AG04450 (cell line): Measurements from ENCODE around the gene UQCC3. TPM values are rescaled to one million over a fixed set of nuclear protein-coding genes. Genes with fewer than 3 reads are reported as not detected.
A peak's percentile ranks its signal among the peaks of the same experiment; 100 is the strongest.

Source experiments
- CTCF ChIA-PET: fragments of 300-600, 350-600 bp; formaldehyde crosslinking; extraction: SDS; loops from one replicate; lab custom pipeline; 2022; ENCODE audit warnings: antibody characterized with exemption, inconsistent platforms; lab: Charles Lee
- POLR2A ChIA-PET: fragments of 350-600 bp; formaldehyde crosslinking; extraction: SDS; loops from one replicate; lab custom pipeline; 2021; ENCODE audit warnings: antibody characterized with exemption, inconsistent platforms; lab: Yijun Ruan, JAX
- DNase-seq: peaks from one replicate; pipeline ENCODE4 v3.0.0-alpha.2; 2011; ENCODE audit warnings: low read depth, low spot score
- H3K27ac ChIP-seq: one replicate; pipeline ENCODE4 v1.5.1; 2012; ENCODE audit warnings: low read depth, low read length, control low read depth
- H3K27me3 ChIP-seq: one replicate; pipeline ENCODE4 v1.6.0; 2012; ENCODE audit warnings: low read length; ENCODE audit not compliant: control insufficient read depth, insufficient read depth
- H3K4me3 ChIP-seq: 2 replicates; pipeline ENCODE4 v1.5.1; 2011; ENCODE audit warnings: mild to moderate bottlenecking, low read depth, low read length, control low read depth
- H3K9me3 ChIP-seq: 2 replicates; pipeline ENCODE4 v1.5.1; 2012; ENCODE audit warnings: low read length; ENCODE audit not compliant: control insufficient read depth, insufficient read depth
- CTCF ChIP-seq: IDR thresholded peaks from 2 replicates; pipeline ENCODE4 v1.5.1; 2011; ENCODE audit warnings: low read depth, low read length, control low read depth, inconsistent platforms
- polyA plus RNA-seq: library from polyadenylated mRNA; depleted of rRNA; stranded (reverse); fragments of >200 nt; gene quantifications from 2 replicates; pipeline ENCODE4 v1.2.3, GENCODE V29; 2011; rRNA removed
- small RNA-seq: library from RNA; depleted of rRNA; stranded (forward); fragments of <200 nt; gene quantifications from one replicate; pipeline ENCODE3, GENCODE V24; 2012; ENCODE audit warnings: low read depth; ENCODE audit not compliant: insufficient read length

UQCC3 gene
- polyA plus RNA-seq, 1 experiment: 6.2 TPM

DNA sequence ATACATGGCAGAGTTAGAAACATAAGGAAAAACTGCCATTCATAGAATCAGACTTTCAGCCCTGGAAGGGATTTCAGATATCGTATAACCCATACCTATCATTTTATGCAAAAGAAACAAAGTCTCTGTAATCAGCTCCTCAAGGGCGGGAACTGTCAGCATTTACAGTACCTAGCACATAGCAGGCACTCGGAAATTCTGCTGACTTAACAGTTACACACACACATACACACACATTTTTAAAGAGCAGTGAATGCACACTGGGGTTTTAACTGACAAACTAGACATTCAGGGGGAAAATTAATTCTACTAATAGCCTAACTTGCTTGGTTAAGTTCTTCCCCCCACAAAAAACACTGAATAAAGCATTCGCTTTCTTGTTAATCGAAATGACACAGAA, 44.7 kb downstream of the UQCC3 start:
- Histone ChIP-seq H3K4me3 (no peak overlapping the region), H3K27me3 (no peaks in the 10 kb centered on the region), H3K27ac (peak overlapping the region; percentile 11), H3K9me3 (no peaks in the 10 kb centered on the region; the same call in 1 of the 2 replicates)
- POLR2A ChIA-PET: no interaction called here
- TF ChIP-seq CTCF: no peak
- DNase-seq: no peak
- CTCF ChIA-PET: interaction anchor here (1.9 to 2.1 kb wide), 2 partner anchors 35 to 70 kb away, joined by 5 to 6 read pairs; no protein-coding TSS in a partner anchor

GRCh38 chr11:62716816-62717215, 45.3 kb downstream of the UQCC3 start:
- TF ChIP-seq CTCF: no peak
- CTCF ChIA-PET: interaction anchor here (1.9 to 2.1 kb wide), 2 partner anchors 36 to 70 kb away, joined by 5 to 6 read pairs; no protein-coding TSS in a partner anchor
- H3K4me3 ChIP-seq: no peak overlapping the region
- no peaks in the 10 kb centered on the region for H3K27me3 ChIP-seq
- no peaks in the 10 kb centered on the region; the same call in 1 of the 2 replicates for H3K9me3 ChIP-seq
- no peak overlapping the region for H3K27ac ChIP-seq
- POLR2A ChIA-PET: no interaction called here
- no peak for DNase-seq

DNA sequence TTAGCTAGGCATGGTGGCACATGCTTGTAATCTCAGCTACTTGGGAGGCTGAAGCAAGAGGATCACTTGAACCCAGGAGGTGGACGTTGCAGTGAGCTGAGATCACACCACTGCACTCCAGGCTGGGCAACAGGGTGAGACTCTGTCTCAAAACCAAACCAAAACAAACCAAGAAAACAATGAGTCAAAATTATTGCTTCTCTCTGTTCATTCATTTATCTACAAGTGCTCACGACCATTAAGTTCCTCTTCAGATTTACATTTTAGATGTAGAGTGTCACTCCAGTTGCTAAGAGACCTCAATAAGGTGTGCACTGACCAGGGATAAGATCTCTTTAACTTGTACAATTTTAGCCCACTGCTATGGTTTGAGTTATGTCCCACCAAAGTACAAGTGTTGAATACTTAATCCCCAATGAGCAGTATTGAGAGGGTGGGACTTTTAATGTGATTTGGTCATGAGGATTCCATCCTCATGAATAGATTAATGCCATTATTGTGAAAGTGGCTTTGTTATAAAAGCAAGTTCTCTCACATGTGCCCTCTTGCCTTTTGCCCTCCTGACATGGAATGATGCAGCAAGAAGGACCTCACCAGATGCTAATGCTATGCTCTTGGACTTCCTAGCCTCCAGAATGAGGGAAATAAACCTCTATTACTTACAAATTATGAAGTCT, 48.0 kb downstream of the UQCC3 start:
- ChIA-PET POLR2A (interaction anchor here (0.7 kb wide), 1 partner anchor 904 kb away, joined by 4 read pairs; no protein-coding TSS in a partner anchor), CTCF (interaction anchor here (0.6 to 1.1 kb wide), 2 partner anchors 38 to 96 kb away, joined by 3 to 5 read pairs; no protein-coding TSS in a partner anchor)

GRCh38 chr11:62721994-62722393, 50.5 kb downstream of the UQCC3 start:
- Histone ChIP-seq H3K9me3 (no peaks in the 10 kb centered on the region; the same call in 1 of the 2 replicates), H3K27me3 (no peaks in the 10 kb centered on the region), H3K27ac (no peak overlapping the region), H3K4me3 (no peak overlapping the region)
- DNase-seq: no peak
- ChIA-PET CTCF (interaction anchor here (1.5 kb wide), 1 partner anchor 8 kb away, joined by 3 read pairs; no protein-coding TSS in a partner anchor), POLR2A (no interaction called here)
- 0 out of 2 replicates have a peak, but pooled peaks have one; percentile 26 for TF ChIP-seq CTCF

More for the DNA sequence above, 48.0 kb downstream of the UQCC3 start:
- TF ChIP-seq CTCF: no peak
- no peaks in the 10 kb centered on the region; the same call in 1 of the 2 replicates for H3K9me3 ChIP-seq
- H3K4me3 ChIP-seq: no peak overlapping the region
- H3K27ac ChIP-seq: no peak overlapping the region
- DNase-seq: no peak
- no peaks in the 10 kb centered on the region for H3K27me3 ChIP-seq

Small RNA genes within 50 kb of the gene (small RNA-seq; reads per million reads assigned to genes)
- gene SNORA57: not detected

Other genes with a start within 250 kb of the UQCC3 start
- gene AHNAK, start 124.9 kb upstream of the UQCC3 start, polyA plus RNA-seq: 231 and 243 TPM in 2 replicates
- 2,186 and 2,474 TPM in 2 replicates for gene EEF1G, start 97.8 kb upstream of the UQCC3 start, polyA plus RNA-seq
- gene TUT1, start 80.2 kb upstream of the UQCC3 start, polyA plus RNA-seq: 7.8 and 9.0 TPM in 2 replicates
- gene MTA2, start 69.8 kb upstream of the UQCC3 start, polyA plus RNA-seq: 22.9 and 36.7 TPM in 2 replicates
- gene EML3, start 58.9 kb upstream of the UQCC3 start, polyA plus RNA-seq: 17.1 and 18.6 TPM in 2 replicates
- gene ROM1, start 58.4 kb upstream of the UQCC3 start, polyA plus RNA-seq: 1.4 and 2.0 TPM in 2 replicates
- 14.5 and 20.2 TPM in 2 replicates for gene B3GAT3, start 49.7 kb upstream of the UQCC3 start, polyA plus RNA-seq
- gene GANAB, start 25.1 kb upstream of the UQCC3 start, polyA plus RNA-seq: 369 and 464 TPM in 2 replicates
- gene INTS5, start 18.4 kb upstream of the UQCC3 start, polyA plus RNA-seq: 10.6 and 12.6 TPM in 2 replicates
- gene C11orf98, start 6.5 kb upstream of the UQCC3 start, polyA plus RNA-seq: 38.8 and 43.6 TPM in 2 replicates
- gene CSKMT, start 6.4 kb upstream of the UQCC3 start, polyA plus RNA-seq: 4.6 and 4.7 TPM in 2 replicates
- gene LBHD1, start 594 bp downstream of the UQCC3 start, polyA plus RNA-seq: 2.4 and 3.2 TPM in 2 replicates
- 92.8 and 100 TPM in 2 replicates for gene UBXN1, start 7.4 kb downstream of the UQCC3 start, polyA plus RNA-seq
- gene LRRN4CL, start 17.9 kb downstream of the UQCC3 start, polyA plus RNA-seq: 4.1 and 5.7 TPM in 2 replicates
- gene BSCL2, start 35.8 kb downstream of the UQCC3 start, polyA plus RNA-seq: 42.8 and 63.7 TPM in 2 replicates
- gene GNG3, start 36.0 kb downstream of the UQCC3 start, polyA plus RNA-seq: 0.11 TPM in 1 of 2 replicates, not detected in the other
- gene HNRNPUL2, start 55.8 kb downstream of the UQCC3 start, polyA plus RNA-seq: 26.6 and 28.2 TPM in 2 replicates
- 32.2 and 32.5 TPM in 2 replicates for gene TTC9C, start 56.8 kb downstream of the UQCC3 start, polyA plus RNA-seq
- gene ZBTB3, start 82.5 kb downstream of the UQCC3 start, polyA plus RNA-seq: 3.2 and 3.7 TPM in 2 replicates
- 213 and 215 TPM in 2 replicates for gene POLR2G, start 89.9 kb downstream of the UQCC3 start, polyA plus RNA-seq
- gene TAF6L, start 99.7 kb downstream of the UQCC3 start, polyA plus RNA-seq: 8.9 and 13.4 TPM in 2 replicates
- gene TMEM179B, start 115.7 kb downstream of the UQCC3 start, polyA plus RNA-seq: 51.7 and 63.8 TPM in 2 replicates
- gene TMEM223, start 120.3 kb downstream of the UQCC3 start, polyA plus RNA-seq: 12.3 and 13.5 TPM in 2 replicates
- 48.9 and 66.1 TPM in 2 replicates for gene NXF1, start 133.8 kb downstream of the UQCC3 start, polyA plus RNA-seq
- gene STX5, start 160.4 kb downstream of the UQCC3 start, polyA plus RNA-seq: 51.7 and 52.1 TPM in 2 replicates
- gene TEX54, start 161.2 kb downstream of the UQCC3 start, polyA plus RNA-seq: not detected in 2 replicates
- gene WDR74, start 167.9 kb downstream of the UQCC3 start, polyA plus RNA-seq: 18.0 and 21.6 TPM in 2 replicates
- 263 and 284 TPM in 2 replicates for gene SLC3A2, start 209.2 kb downstream of the UQCC3 start, polyA plus RNA-seq
- not detected in 2 replicates for gene CHRM1, start 249.7 kb downstream of the UQCC3 start, polyA plus RNA-seq